Endothelial cell of umbilical vein (primary cell): Measurements from ENCODE around the gene DACT3. TPM values are rescaled to one million over a fixed set of nuclear protein-coding genes. Genes with fewer than 3 reads are reported as not detected.

ENCODE experiments used
- BruUV-seq: library from RNA; stranded (reverse); fragments of 400-500 nt; replicated peaks from 2 replicates; lab custom pipeline; 2021; lab: Mats Ljungman, UMichigan
- CTCF ChIA-PET: fragments of 300-600, 350-600 bp; sonication (Branson Sonifier 250); formaldehyde crosslinking; loops from one replicate; lab custom pipeline; 2021; ENCODE audit warnings: antibody characterized with exemption, inconsistent platforms; lab: Charles Lee
- POLR2A ChIA-PET: fragments of 300-600, 350-600 bp; sonication (Branson Sonifier 250); formaldehyde crosslinking; loops from one replicate; lab custom pipeline; 2021; ENCODE audit warnings: antibody characterized with exemption, inconsistent platforms; lab: Charles Lee
- DNase-seq: peaks from one replicate; pipeline ENCODE4 v3.0.0-alpha.2; 2011; ENCODE audit warnings: low read depth, low spot score
- FAIRE-seq: peaks from 2 replicates; lab custom pipeline; 2011; peaks lifted over from hg19 to GRCh38; lab: Jason Lieb, UNC
- H2AFZ ChIP-seq: 2 replicates; pipeline ENCODE4 v1.6.0; 2012; ENCODE audit warnings: low read depth, low read length, control low read depth, inconsistent platforms
- H3K27ac ChIP-seq: 2 replicates; pipeline ENCODE4 v1.5.1; 2011; ENCODE audit warnings: low read depth, mild to moderate bottlenecking, control low read depth, low read length, moderate library complexity; ENCODE audit not compliant: insufficient read depth
- H3K27me3 ChIP-seq, 2 experiments: 2 replicates each; pipeline versions ENCODE4 v1.6.0 to v1.6.1; 2011; ENCODE audit warnings: low read length in 2 of 2, mixed read lengths in 1 of 2; ENCODE audit not compliant: control insufficient read depth in 2 of 2, insufficient read depth in 2 of 2
- H3K36me3 ChIP-seq, 2 experiments: 2 replicates in 1 of 2; 3 replicates in 1 of 2; pipeline ENCODE4 v1.5.1; 2011; ENCODE audit warnings: low read length in 2 of 2, mild to moderate bottlenecking in 1 of 2, moderate library complexity in 1 of 2; ENCODE audit not compliant: control insufficient read depth in 2 of 2, insufficient read depth in 2 of 2; ENCODE audit errors: extremely low read depth in 1 of 2
- H3K4me1 ChIP-seq: 3 replicates; pipeline ENCODE4 v1.5.1; 2011; ENCODE audit warnings: mild to moderate bottlenecking, low read length; ENCODE audit not compliant: control insufficient read depth, insufficient read depth; ENCODE audit errors: extremely low read depth
- H3K4me2 ChIP-seq: 2 replicates; pipeline ENCODE4 v1.6.1; 2011; ENCODE audit warnings: low read length, control low read depth, mixed read lengths; ENCODE audit not compliant: insufficient read depth
- H3K4me3 ChIP-seq, 3 experiments: fragments of 200-600 bp in 1 of 3; sonication (generic), shearing (Covaris generic) in 1 of 3; replicated peaks in 1 of 3; 2 replicates each; pipeline ENCODE4 v1.5.1; 2011 to 2016; ENCODE audit warnings: control low read depth in 3 of 3, low read length in 3 of 3, mild to moderate bottlenecking in 2 of 3, inconsistent platforms in 1 of 3, low read depth in 1 of 3, moderate library complexity in 1 of 3; ENCODE audit not compliant: insufficient read depth in 1 of 3
- H3K79me2 ChIP-seq: 2 replicates; pipeline ENCODE4 v1.6.0; 2012; ENCODE audit warnings: low read length, inconsistent platforms; ENCODE audit not compliant: control insufficient read depth, insufficient read depth
- H3K9ac ChIP-seq: replicated peaks from 2 replicates; pipeline ENCODE3; 2011; ENCODE audit warnings: low read length, control low read depth; ENCODE audit not compliant: insufficient read depth; ENCODE audit errors: extremely low read depth
- H3K9me1 ChIP-seq: replicated peaks from 3 replicates; pipeline ENCODE4 v1.6.0; 2011; ENCODE audit warnings: mild to moderate bottlenecking, low read length; ENCODE audit not compliant: control insufficient read depth, insufficient read depth; ENCODE audit errors: extremely low read depth
- H3K9me3 ChIP-seq: replicated peaks from 2 replicates; pipeline ENCODE4 v1.5.1; 2012; ENCODE audit warnings: low read length, inconsistent platforms; ENCODE audit not compliant: control insufficient read depth, insufficient read depth
- H4K20me1 ChIP-seq: replicated peaks from 2 replicates; pipeline ENCODE3; 2011; ENCODE audit warnings: mild to moderate bottlenecking, low read length; ENCODE audit not compliant: control insufficient read depth, insufficient read depth; ENCODE audit errors: extremely low read depth
- EZH2 ChIP-seq: IDR thresholded peaks from 2 replicates; pipeline ENCODE4 v1.6.1; 2012; ENCODE audit warnings: borderline replicate concordance, low read depth, mild to moderate bottlenecking, moderate library complexity, low read length, inconsistent platforms; ENCODE audit not compliant: severe bottlenecking
- FOS ChIP-seq: IDR thresholded peaks from 2 replicates; pipeline ENCODE4 v1.6.1; 2011; ENCODE audit warnings: mild to moderate bottlenecking, low read length, moderate library complexity, borderline replicate concordance; ENCODE audit not compliant: insufficient read depth
- JUN ChIP-seq: IDR thresholded peaks from 2 replicates; pipeline ENCODE4 v1.6.1; 2011; ENCODE audit warnings: borderline replicate concordance, low read depth; ENCODE audit not compliant: insufficient read length, insufficient read depth
- MYC ChIP-seq: IDR thresholded peaks from one replicate; pipeline ENCODE4 v1.6.1; 2011; ENCODE audit warnings: mild to moderate bottlenecking, low read depth, low read length
- POLR2AphosphoS5 ChIP-seq: IDR thresholded peaks from 2 replicates; pipeline ENCODE4 v1.6.1; 2012; ENCODE audit warnings: low read depth, mild to moderate bottlenecking, control low read depth, low read length, moderate library complexity; ENCODE audit not compliant: insufficient read depth
- dilution Hi-C: fragments of 300-500 bp; cut with MboI; formaldehyde crosslinking; loops from one replicate; pipeline ENCODE4 v1.15.0; 2019; ENCODE audit warnings: low sequenced_read_pairs; ENCODE audit not compliant: extremely low pct_ligation_motif_present
- intact Hi-C: fragments of 100-400 bp; cut with micrococcal nuclease; formaldehyde crosslinking; loops from one replicate; pipeline ENCODE4 v1.10.0; 2022
- polyA plus RNA-seq, 4 experiments: library from polyadenylated mRNA; depleted of rRNA in 3 of 4; stranded (reverse) in 3 of 4; unstranded in 1 of 4; fragments of >200 nt; gene quantifications; 2 replicates each; pipeline versions ENCODE4 v1.2.1 to v1.2.3, GENCODE V29; 2011 to 2012; ENCODE audit warnings: missing spikeins in 1 of 4
- total RNA-seq: library from RNA; stranded (reverse); gene quantifications from 2 replicates; pipeline ENCODE4 v1.2.3, GENCODE V29; 2021
- TF ChIP-seq, protein P1 (sequence below): IDR thresholded peaks from 2 replicates; pipeline ENCODE4 v1.6.1; 2011; ENCODE audit not compliant: insufficient read depth, insufficient read length
- TF ChIP-seq, protein P2 (sequence below), 2 donors: IDR thresholded peaks; 1 replicate in 1 of 2; 2 replicates in 1 of 2; pipeline ENCODE4 v1.5.1; 2011; ENCODE audit warnings: low read length in 2 of 2, mild to moderate bottlenecking in 2 of 2, moderate library complexity in 2 of 2, control low read depth in 1 of 2, inconsistent platforms in 1 of 2, low read depth in 1 of 2; ENCODE audit not compliant: insufficient read depth in 1 of 2; ENCODE audit errors: extremely low read depth in 1 of 2

DACT3 gene
- total and polyA plus RNA-seq, 2 donors (not counting 3 experiments of a cell fraction or from before 2014, with no cell fraction given) = 0.22 to 0.76 TPM

DNA sequence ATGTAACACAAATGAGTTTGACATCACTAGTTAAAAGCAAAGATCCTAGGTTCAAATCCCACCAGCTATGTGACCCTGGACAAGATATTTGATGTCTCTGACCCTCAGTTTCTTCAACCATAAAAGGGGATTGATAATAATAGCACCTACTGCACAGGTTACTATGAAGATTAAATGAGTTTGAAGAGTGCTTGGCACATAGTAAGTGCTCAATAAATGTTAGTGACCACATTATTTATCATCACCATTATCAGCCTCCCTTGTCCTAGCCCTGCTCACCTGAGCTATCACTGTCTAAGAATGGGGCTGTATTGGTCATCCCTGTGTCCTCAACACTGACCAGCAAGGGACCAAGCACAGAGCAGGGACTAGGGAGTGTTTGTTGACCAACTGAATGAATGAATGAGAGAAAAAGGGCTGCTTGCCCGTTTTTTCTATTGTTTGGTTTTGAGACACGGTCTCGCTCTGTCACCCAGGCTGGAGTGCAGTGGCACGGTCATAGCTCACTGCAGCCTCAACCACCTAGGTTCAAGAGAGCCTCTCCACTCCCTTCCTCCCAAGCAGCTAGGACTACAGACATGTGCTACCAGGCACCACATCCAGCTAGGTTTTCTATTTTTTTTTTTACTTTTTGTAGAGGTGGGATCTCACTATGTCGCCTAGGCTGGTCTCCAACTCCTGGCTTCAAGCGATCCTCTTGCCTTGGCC, 26.6 kb upstream of the DACT3 start:
- Histone ChIP-seq H3K9ac (no peak overlapping the region), H4K20me1 (no peaks in the 10 kb centered on the region), H2AFZ (no peak overlapping the region), H3K4me1 (no peaks in the 10 kb centered on the region), H3K9me3 (no peaks in the 10 kb centered on the region), H3K27me3 (no peaks in the 10 kb centered on the region), H3K27ac (no peak overlapping the region), H3K36me3 (peaks cover 24 to 60% of the 10 kb centered on the region in 2 experiments), H3K79me2 (no peaks in the 10 kb centered on the region), H3K9me1 (no peaks in the 10 kb centered on the region), H3K4me3 (no peak overlapping the region), H3K4me2 (no peak overlapping the region)
- FAIRE-seq (peak; percentile 55), DNase-seq (no peak)
- CTCF ChIA-PET = interaction anchor here (1.0 to 1.3 kb wide), 3 partner anchors 13 to 71 kb away, joined by 3 to 4 read pairs (median 3); no protein-coding TSS in a partner anchor
- BruUV-seq = no TSS peak
- no peak for TF ChIP-seq JUN
- TF ChIP-seq, protein P1, sequence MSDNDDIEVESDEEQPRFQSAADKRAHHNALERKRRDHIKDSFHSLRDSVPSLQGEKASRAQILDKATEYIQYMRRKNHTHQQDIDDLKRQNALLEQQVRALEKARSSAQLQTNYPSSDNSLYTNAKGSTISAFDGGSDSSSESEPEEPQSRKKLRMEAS = no peak
- TF ChIP-seq EZH2 = no peak
- TF ChIP-seq POLR2AphosphoS5 = no peak
- no peak for TF ChIP-seq MYC
- TF ChIP-seq, protein P2, sequence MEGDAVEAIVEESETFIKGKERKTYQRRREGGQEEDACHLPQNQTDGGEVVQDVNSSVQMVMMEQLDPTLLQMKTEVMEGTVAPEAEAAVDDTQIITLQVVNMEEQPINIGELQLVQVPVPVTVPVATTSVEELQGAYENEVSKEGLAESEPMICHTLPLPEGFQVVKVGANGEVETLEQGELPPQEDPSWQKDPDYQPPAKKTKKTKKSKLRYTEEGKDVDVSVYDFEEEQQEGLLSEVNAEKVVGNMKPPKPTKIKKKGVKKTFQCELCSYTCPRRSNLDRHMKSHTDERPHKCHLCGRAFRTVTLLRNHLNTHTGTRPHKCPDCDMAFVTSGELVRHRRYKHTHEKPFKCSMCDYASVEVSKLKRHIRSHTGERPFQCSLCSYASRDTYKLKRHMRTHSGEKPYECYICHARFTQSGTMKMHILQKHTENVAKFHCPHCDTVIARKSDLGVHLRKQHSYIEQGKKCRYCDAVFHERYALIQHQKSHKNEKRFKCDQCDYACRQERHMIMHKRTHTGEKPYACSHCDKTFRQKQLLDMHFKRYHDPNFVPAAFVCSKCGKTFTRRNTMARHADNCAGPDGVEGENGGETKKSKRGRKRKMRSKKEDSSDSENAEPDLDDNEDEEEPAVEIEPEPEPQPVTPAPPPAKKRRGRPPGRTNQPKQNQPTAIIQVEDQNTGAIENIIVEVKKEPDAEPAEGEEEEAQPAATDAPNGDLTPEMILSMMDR (IDR thresholded peaks at IDR 0.05; ENCODE audit: extremely low read depth in 1 of 2, insufficient read depth in 1 of 2, low read depth in 1 of 2, low read length in 2 of 2) = no peak
- TF ChIP-seq FOS = no peak
- dilution Hi-C loops (no loop called here), intact Hi-C loops (no loop called here)
- POLR2A ChIA-PET = interaction anchor here (0.6 to 0.7 kb wide), 2 partner anchors 18 to 31 kb away, joined by 3 to 4 read pairs; no protein-coding TSS in a partner anchor
